Epithelial cell of proximal tubule (primary cell): ENCODE results near the gene SFXN2. TPM values are rescaled to one million over a fixed set of nuclear protein-coding genes. Genes with fewer than 3 reads are reported as not detected.

ENCODE experiments used
- DNase-seq: peaks from one replicate; pipeline ENCODE4 v3.0.0-alpha.2; 2011; ENCODE audit warnings: low read depth
- H3K4me3 ChIP-seq: 2 replicates; pipeline ENCODE4 v1.5.1; 2011; ENCODE audit warnings: low read depth, mild to moderate bottlenecking, low read length
- CTCF ChIP-seq: conservative IDR thresholded peaks from 2 replicates; pipeline ENCODE4 v1.5.1; 2012; ENCODE audit warnings: low read depth, mild to moderate bottlenecking, low read length
- total RNA-seq: library from RNA; depleted of rRNA; stranded (reverse); fragments of >200 nt; gene quantifications from 2 replicates; pipeline ENCODE4 v1.2.3, GENCODE V29; 2015

The SFXN2 gene
- total RNA-seq, 1 donor from 2014 or later = 5.3 TPM

GRCh38 chr10:102782673-102783551 is 68.5 kb downstream of the SFXN2 start:
- TF ChIP-seq CTCF = no peak
- no peak for DNase-seq
- no peak overlapping the region for H3K4me3 ChIP-seq

- no peak for DNase-seq
- H3K4me3 ChIP-seq = no peak overlapping the region
- no peak for TF ChIP-seq CTCF
These were observed 69.1 kb downstream of the SFXN2 start for GRCh38 chr10:102783568-102783967.

GRCh38 chr10:102785818-102786217 is 71.4 kb downstream of the SFXN2 start:
- DNase-seq = no peak
- no peak for TF ChIP-seq CTCF
- no peak overlapping the region for H3K4me3 ChIP-seq

GRCh38 chr10:102791754-102792395 is 77.4 kb downstream of the SFXN2 start:
- DNase-seq = no peak
- no peak overlapping the region for H3K4me3 ChIP-seq
- no peak for TF ChIP-seq CTCF

Other genes starting within 250 kb of the SFXN2 start
- gene ACTR1A, start 211.9 kb upstream of the SFXN2 start, total RNA-seq = 129 and 136 TPM in 2 replicates
- 4.4 and 6.2 TPM in 2 replicates for gene SUFU, start 210.7 kb upstream of the SFXN2 start, total RNA-seq
- 120 and 182 TPM in 2 replicates for gene TRIM8, start 70.2 kb upstream of the SFXN2 start, total RNA-seq
- 7.5 and 9.5 TPM in 2 replicates for gene ARL3, start 239 bp upstream of the SFXN2 start, total RNA-seq
- 18.4 and 31.5 TPM in 2 replicates for gene WBP1L, start 29.3 kb downstream of the SFXN2 start, total RNA-seq
- not detected in 2 replicates for gene CYP17A1, start 122.8 kb downstream of the SFXN2 start, total RNA-seq
- gene BORCS7, start 139.6 kb downstream of the SFXN2 start, total RNA-seq = 10.1 and 10.5 TPM in 2 replicates
- 10.7 and 17.1 TPM in 2 replicates for gene AS3MT, start 154.8 kb downstream of the SFXN2 start, total RNA-seq
- gene CNNM2, start 203.7 kb downstream of the SFXN2 start, total RNA-seq = 1.2 and 1.3 TPM in 2 replicates